OCI-LY7 (cell line): ENCODE results near the gene SSX2IP. TPM values are rescaled to one million over a fixed set of nuclear protein-coding genes. Genes with fewer than 3 reads are reported as not detected.

ENCODE experiments used
- BruUV-seq: library from RNA; stranded (reverse); fragments of 400-500 nt; replicated peaks from 2 replicates; lab custom pipeline; 2021; lab: Mats Ljungman, UMichigan
- CTCF ChIA-PET: fragments of 300-600 bp; sonication (Branson Sonifier 250); formaldehyde crosslinking; loops from one replicate; lab custom pipeline; 2022; ENCODE audit warnings: antibody characterized with exemption; ENCODE audit not compliant: unreplicated experiment; lab: Charles Lee
- POLR2A ChIA-PET: fragments of 300-600 bp; sonication (Branson Sonifier 250); formaldehyde crosslinking; loops from one replicate; lab custom pipeline; 2022; ENCODE audit warnings: antibody characterized with exemption; lab: Charles Lee
- DNase-seq: peaks from one replicate; pipeline ENCODE4 v3.0.0-alpha.2; 2015; ENCODE audit warnings: low spot score
- H2AFZ ChIP-seq: fragments of 200-600 bp; sonication (generic), shearing (Covaris generic); 2 replicates; pipeline ENCODE4 v1.6.1; 2014; ENCODE audit warnings: mild to moderate bottlenecking, antibody characterized with exemption, low read length, moderate library complexity
- H3K27ac ChIP-seq: fragments of 200-600 bp; sonication (generic); 2 replicates; pipeline ENCODE4 v1.5.1; 2014; ENCODE audit warnings: mixed run types, low read depth, mild to moderate bottlenecking, moderate library complexity, low read length, inconsistent platforms; ENCODE audit not compliant: poor library complexity, severe bottlenecking
- H3K36me3 ChIP-seq: fragments of 200-600 bp; sonication (generic); 2 replicates; pipeline ENCODE4 v1.6.1; 2014; ENCODE audit warnings: mild to moderate bottlenecking, antibody characterized with exemption, low read length, moderate library complexity, mixed read lengths; ENCODE audit not compliant: insufficient read depth
- H3K4me1 ChIP-seq: fragments of 200-600 bp; sonication (generic); 2 replicates; pipeline ENCODE4 v1.5.1; 2014; ENCODE audit warnings: mild to moderate bottlenecking, low read length; ENCODE audit not compliant: insufficient read depth, poor library complexity, severe bottlenecking
- H3K4me2 ChIP-seq: fragments of 200-600 bp; sonication (generic); 2 replicates; pipeline ENCODE4 v1.6.1; 2014; ENCODE audit warnings: mild to moderate bottlenecking, low read length
- H3K4me3 ChIP-seq: fragments of 200-600 bp; sonication (generic); 2 replicates; pipeline ENCODE4 v1.5.1; 2014; ENCODE audit warnings: mild to moderate bottlenecking, low read depth, low read length; ENCODE audit not compliant: poor library complexity, severe bottlenecking
- H3K79me2 ChIP-seq: fragments of 200-600 bp; sonication (generic); 2 replicates; pipeline ENCODE4 v1.6.1; 2016; ENCODE audit warnings: low read depth, mild to moderate bottlenecking, low read length, moderate library complexity, mixed read lengths; ENCODE audit not compliant: insufficient read depth
- H3K9me2 ChIP-seq: fragments of 200-600 bp; sonication (generic); 2 replicates; pipeline ENCODE4 v1.6.1; 2016; ENCODE audit warnings: mild to moderate bottlenecking, low read length, mixed read lengths; ENCODE audit not compliant: insufficient read depth
- H3K9me3 ChIP-seq: fragments of 200-600 bp; sonication (generic); 2 replicates; pipeline ENCODE4 v1.6.1; 2014; ENCODE audit warnings: mild to moderate bottlenecking, mixed run types, low read length, mixed read lengths
- H4K20me1 ChIP-seq: fragments of 200-600 bp; sonication (generic); 2 replicates; pipeline ENCODE4 v1.6.1; 2014; ENCODE audit warnings: mild to moderate bottlenecking, antibody characterized with exemption, low read length, moderate library complexity, mixed read lengths; ENCODE audit not compliant: insufficient read depth
- CTCF ChIP-seq: fragments of 200-600 bp; sonication (generic); conservative IDR thresholded peaks from 2 replicates; pipeline ENCODE4 v1.5.1; 2014; ENCODE audit warnings: mild to moderate bottlenecking, antibody characterized with exemption, low read length, moderate library complexity, mixed read lengths
- EZH2phosphoT487 ChIP-seq: fragments of 200-600 bp; sonication (generic); IDR thresholded peaks from 2 replicates; pipeline ENCODE4 v1.6.1; 2018; ENCODE audit warnings: low read depth, borderline replicate concordance, mild to moderate bottlenecking, mixed run types, antibody characterized with exemption, low read length, moderate library complexity, mixed read lengths
- intact Hi-C: fragments of 100-400 bp; cut with micrococcal nuclease; formaldehyde crosslinking; loops from one replicate; pipeline ENCODE4 v1.10.0; 2022; ENCODE audit not compliant: unreplicated experiment
- total RNA-seq, 2 experiments: library from RNA; depleted of rRNA in 1 of 2; stranded (reverse); fragments of >200 nt in 1 of 2; shearing (Covaris generic) in 1 of 2; gene quantifications; 2 replicates each; pipeline ENCODE4 v1.2.3, GENCODE V29; 2014 to 2022

The SSX2IP gene
- total RNA-seq, 2 experiments from 2014 or later, result 24.1 to 24.4 TPM

- H3K4me1 ChIP-seq, result peaks cover 9% of the 10 kb centered on the region
- H3K4me2 ChIP-seq, result no peak overlapping the region
- no peak overlapping the region for H3K4me3 ChIP-seq
- no peaks in the 10 kb centered on the region for H4K20me1 ChIP-seq
- ChIA-PET POLR2A (interaction anchor here (1.0 to 1.2 kb wide), 3 partner anchors 52 to 192 kb away, joined by 3 to 4 read pairs (median 3); partner anchors contain the start of genes GNG5 and SPATA1), CTCF (no interaction called here)
- DNase-seq, result no peak
- no peak overlapping the region for H3K27ac ChIP-seq
- no peak overlapping the region for H2AFZ ChIP-seq
- TF ChIP-seq EZH2phosphoT487 (no peak), CTCF (no peak)
- no peaks in the 10 kb centered on the region for H3K9me2 ChIP-seq
- intact Hi-C loops, result no loop called here
- BruUV-seq, result no TSS peak
- no peaks in the 10 kb centered on the region for H3K9me3 ChIP-seq
- no peaks in the 10 kb centered on the region for H3K79me2 ChIP-seq
- no peaks in the 10 kb centered on the region for H3K36me3 ChIP-seq
These were observed 65.4 kb downstream of the SSX2IP start for GRCh38 chr1:84624876-84625275.

- no peak for DNase-seq
- no peak overlapping the region for H3K27ac ChIP-seq
- 0 out of 2 replicates have a peak overlapping the region, but pooled peaks have one; percentile 73 for H2AFZ ChIP-seq
- ChIA-PET CTCF (no interaction called here), POLR2A (interaction anchor here (0.6 to 1.5 kb wide), 2 partner anchors 28 to 477 kb away, joined by 3 read pairs; partner anchors contain the start of gene PRKACB)
- no peaks in the 10 kb centered on the region for H3K36me3 ChIP-seq
- no peak overlapping the region for H3K4me3 ChIP-seq
- H3K4me1 ChIP-seq, result peaks cover 9% of the 10 kb centered on the region
- H4K20me1 ChIP-seq, result no peaks in the 10 kb centered on the region
- H3K9me2 ChIP-seq, result no peaks in the 10 kb centered on the region
- H3K4me2 ChIP-seq, result no peak overlapping the region; the same call in 1 of the 2 replicates
- intact Hi-C loops, result loop anchor here (1.0 to 2.0 kb wide), 5 partner anchors 69 to 480 kb away; partner anchors contain the start of gene SSX2IP
- no peaks in the 10 kb centered on the region for H3K9me3 ChIP-seq
- H3K79me2 ChIP-seq, result no peaks in the 10 kb centered on the region
- no peak for TF ChIP-seq CTCF
- BruUV-seq, result no TSS peak
These were observed 68.7 kb downstream of the SSX2IP start for GRCh38 chr1:84621553-84621952.

DNA sequence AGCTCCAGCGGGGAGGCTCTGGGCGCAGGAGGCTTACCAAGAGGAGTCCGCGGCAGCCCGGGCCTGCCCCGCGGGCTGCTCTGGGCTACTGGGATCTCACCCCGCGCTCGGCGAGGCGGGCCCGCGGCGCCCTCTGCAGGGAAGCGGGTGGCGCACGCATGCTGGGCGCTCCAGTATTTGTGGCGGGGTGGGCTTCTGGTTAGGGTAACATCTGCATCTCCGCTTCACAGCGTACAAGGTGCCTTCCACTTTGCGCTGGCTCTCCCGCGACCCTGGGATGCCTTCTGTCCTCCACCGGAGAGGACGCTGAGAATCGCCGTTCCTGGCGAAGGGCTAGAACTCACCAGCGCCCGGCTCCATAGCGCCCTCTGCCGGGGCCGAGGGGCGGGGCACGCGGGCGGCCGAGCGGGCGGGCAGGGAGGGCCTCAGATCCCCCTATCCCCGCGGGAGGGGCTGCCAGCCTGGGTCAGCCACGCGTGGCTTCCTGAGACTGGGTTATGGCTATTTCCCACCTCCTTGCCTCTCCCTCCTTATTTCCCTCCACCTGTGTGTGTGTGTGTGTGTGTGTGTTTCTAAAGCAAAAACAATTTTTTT lies 69.4 kb downstream of the SSX2IP start:
- Histone ChIP-seq H3K4me3 (peak overlapping the region; percentile 73), H3K27ac (peak overlapping the region; percentile 38), H3K36me3 (no peaks in the 10 kb centered on the region), H3K9me3 (no peaks in the 10 kb centered on the region), H3K4me2 (peak overlapping the region; percentile 73), H3K9me2 (no peaks in the 10 kb centered on the region), H3K4me1 (peaks cover 9% of the 10 kb centered on the region), H4K20me1 (no peaks in the 10 kb centered on the region), H3K79me2 (no peaks in the 10 kb centered on the region), H2AFZ (peak overlapping the region; percentile 73)
- CTCF ChIA-PET, result interaction anchor here (0.7 to 0.8 kb wide), 2 partner anchors 316 to 477 kb away, joined by 3 read pairs; partner anchors contain the start of gene PRKACB
- intact Hi-C loops, result loop anchor here (1.0 to 2.0 kb wide), 6 partner anchors 47 to 480 kb away; partner anchors contain the start of genes CTBS and SSX2IP
- DNase-seq, result peak; percentile 87
- no TSS peak for BruUV-seq
- TF ChIP-seq EZH2phosphoT487, result no peak
- peak; percentile 100 for TF ChIP-seq CTCF
- POLR2A ChIA-PET, result interaction anchor here (0.5 to 1.5 kb wide), 3 partner anchors 76 to 477 kb away, joined by 3 read pairs; partner anchors contain the start of gene PRKACB
